PC-3 (cell line): ENCODE measurements around the gene MECR.

Experiments used
- EZH2 ChIP-seq: fragments of 300-600 bp; sonication (generic); IDR thresholded peaks from one replicate; pipeline ENCODE4 v1.6.1; 2017; ENCODE audit warnings: antibody characterized with exemption, mild to moderate bottlenecking, low read length; ENCODE audit not compliant: unreplicated experiment
- TF ChIP-seq, protein P1 (sequence below): fragments of 300-600 bp; sonication (generic); conservative IDR thresholded peaks from 2 replicates; pipeline ENCODE4 v1.5.1; 2017; ENCODE audit warnings: antibody characterized with exemption, low read depth, mild to moderate bottlenecking, low read length

GRCh38 chr1:29148656-29149491, 81.9 kb downstream of the MECR start:
- TF ChIP-seq, protein P1, sequence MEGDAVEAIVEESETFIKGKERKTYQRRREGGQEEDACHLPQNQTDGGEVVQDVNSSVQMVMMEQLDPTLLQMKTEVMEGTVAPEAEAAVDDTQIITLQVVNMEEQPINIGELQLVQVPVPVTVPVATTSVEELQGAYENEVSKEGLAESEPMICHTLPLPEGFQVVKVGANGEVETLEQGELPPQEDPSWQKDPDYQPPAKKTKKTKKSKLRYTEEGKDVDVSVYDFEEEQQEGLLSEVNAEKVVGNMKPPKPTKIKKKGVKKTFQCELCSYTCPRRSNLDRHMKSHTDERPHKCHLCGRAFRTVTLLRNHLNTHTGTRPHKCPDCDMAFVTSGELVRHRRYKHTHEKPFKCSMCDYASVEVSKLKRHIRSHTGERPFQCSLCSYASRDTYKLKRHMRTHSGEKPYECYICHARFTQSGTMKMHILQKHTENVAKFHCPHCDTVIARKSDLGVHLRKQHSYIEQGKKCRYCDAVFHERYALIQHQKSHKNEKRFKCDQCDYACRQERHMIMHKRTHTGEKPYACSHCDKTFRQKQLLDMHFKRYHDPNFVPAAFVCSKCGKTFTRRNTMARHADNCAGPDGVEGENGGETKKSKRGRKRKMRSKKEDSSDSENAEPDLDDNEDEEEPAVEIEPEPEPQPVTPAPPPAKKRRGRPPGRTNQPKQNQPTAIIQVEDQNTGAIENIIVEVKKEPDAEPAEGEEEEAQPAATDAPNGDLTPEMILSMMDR: no peak
- TF ChIP-seq EZH2: no peak
